ENCODE measurements around the gene ADCY10. TPM values are rescaled to one million over a fixed set of nuclear protein-coding genes. Genes with fewer than 3 reads are reported as not detected.

Gene ADCY10
- total RNA-seq: 1 to 10 TPM in 1 of 8 experiments, under 1 TPM in 6, not detected in 1; 0.04 to 1.3 (median 0.60) TPM

GRCh38 chr1:167913895-167914496 is at the start of gene ADCY10:
Gene ADCY10, minus strand, starts transcription at chr1:167914134. Its CDS starts 8,994 bp downstream, at chr1:167905140.
- H3K4me3 ChIP-seq: no peak within 1 kb of the TSS
- in situ Hi-C loops (cut with MboI; ENCODE audit: low pct_unique_long_range_greater_than_20kb in 2 of 9, low sequenced_read_pairs in 9 of 9, unreplicated experiment in 9 of 9): no loop called here
- 80 to 98% (median 87%) methylated on average over 2 to 9 of the region's 9 CpGs; no CpG with 5 or more reads in 2 of the 10 experiments for WGBS, 10 experiments
- no peak for ATAC-seq (replicated peaks in 6 of 8)
- no peaks in the 10 kb centered on the region for H3K4me1 ChIP-seq (replicated peaks in 1 of 2)
- H3K27ac ChIP-seq: no peak within 1 kb of the TSS

GRCh38 chr1:167957710-167958109 is 43.8 kb upstream of the ADCY10 start:
- in situ Hi-C loops (cut with MboI; ENCODE audit: low pct_unique_long_range_greater_than_20kb in 2 of 9, low sequenced_read_pairs in 9 of 9, unreplicated experiment in 9 of 9): no loop called here
- Histone ChIP-seq H3K4me1 (replicated peaks in 1 of 2) (no peaks in the 10 kb centered on the region), H3K4me3 (no peak overlapping the region), H3K27ac (no peak overlapping the region)
- no peak for ATAC-seq (replicated peaks in 6 of 8)

GRCh38 chr1:167955915-167956314 is 42.0 kb upstream of the ADCY10 start:
- WGBS, 10 experiments: 93 to 100% (median 100%) methylated on average over 1 to 2 of the region's 2 CpGs; no CpG with 5 or more reads in 5 of the 10 experiments

GRCh38 chr1:167950569-167950968 is 36.6 kb upstream of the ADCY10 start:
- in situ Hi-C loops (cut with MboI; ENCODE audit: low pct_unique_long_range_greater_than_20kb in 2 of 9, low sequenced_read_pairs in 9 of 9, unreplicated experiment in 9 of 9): no loop called here
- Histone ChIP-seq H3K4me3 (no peak overlapping the region), H3K4me1 (replicated peaks in 1 of 2) (no peaks in the 10 kb centered on the region), H3K27ac (no peak overlapping the region)
- 8 to 94% (median 53%) methylated on average over 1 of the region's 1 CpG; no CpG with 5 or more reads in 1 of the 10 experiments for WGBS, 10 experiments
- no peak for ATAC-seq (replicated peaks in 6 of 8)

More at GRCh38 chr1:167955915-167956314, 42.0 kb upstream of the ADCY10 start:
- Histone ChIP-seq H3K4me3 (no peak overlapping the region), H3K27ac (no peak overlapping the region), H3K4me1 (replicated peaks in 1 of 2) (no peaks in the 10 kb centered on the region)
- in situ Hi-C loops (cut with MboI; ENCODE audit: low pct_unique_long_range_greater_than_20kb in 2 of 9, low sequenced_read_pairs in 9 of 9, unreplicated experiment in 9 of 9): no loop called here
- ATAC-seq (replicated peaks in 6 of 8): no peak

GRCh38 chr1:167949785-167950184 is 35.9 kb upstream of the ADCY10 start:
- ATAC-seq (replicated peaks in 6 of 8): no peak
- 58 to 100% (median 88%) methylated on average over 1 to 3 of the region's 3 CpGs for whole genome bisulfite sequencing, 10 experiments
- Histone ChIP-seq H3K4me1 (replicated peaks in 1 of 2) (no peaks in the 10 kb centered on the region), H3K27ac (no peak overlapping the region), H3K4me3 (no peak overlapping the region)
- in situ Hi-C loops (cut with MboI; ENCODE audit: low pct_unique_long_range_greater_than_20kb in 2 of 9, low sequenced_read_pairs in 9 of 9, unreplicated experiment in 9 of 9): no loop called here

GRCh38 chr1:167947733-167948132 is 33.8 kb upstream of the ADCY10 start:
- Histone ChIP-seq H3K27ac (no peak overlapping the region), H3K4me1 (replicated peaks in 1 of 2) (no peaks in the 10 kb centered on the region), H3K4me3 (no peak overlapping the region)
- in situ Hi-C loops (cut with MboI; ENCODE audit: low pct_unique_long_range_greater_than_20kb in 2 of 9, low sequenced_read_pairs in 9 of 9, unreplicated experiment in 9 of 9): no loop called here
- WGBS, 10 experiments: 50 to 96% (median 86%) methylated on average over 1 to 2 of the region's 2 CpGs
- no peak for ATAC-seq (replicated peaks in 6 of 8)

- H3K4me3 ChIP-seq: no peak overlapping the region
- WGBS, 10 experiments: 84 to 100% (median 95%) methylated on average over 3 to 9 of the region's 9 CpGs
- H3K27ac ChIP-seq: no peak overlapping the region
- no peak for ATAC-seq (replicated peaks in 6 of 8)
- no peaks in the 10 kb centered on the region for H3K4me1 ChIP-seq (replicated peaks in 1 of 2)
- in situ Hi-C loops (cut with MboI; ENCODE audit: low pct_unique_long_range_greater_than_20kb in 2 of 9, low sequenced_read_pairs in 9 of 9, unreplicated experiment in 9 of 9): no loop called here
Measured at GRCh38 chr1:167943541-167943940, 29.6 kb upstream of the ADCY10 start.

- 20 to 100% (median 89%) methylated on average over 1 to 2 of the region's 2 CpGs; no CpG with 5 or more reads in 5 of the 10 experiments for WGBS, 10 experiments
- Histone ChIP-seq H3K4me1 (replicated peaks in 1 of 2) (peaks cover 3 to 7% of the 10 kb centered on the region in 2 donors), H3K4me3 (no peak overlapping the region), H3K27ac (no peak overlapping the region)
- in situ Hi-C loops (cut with MboI; ENCODE audit: low pct_unique_long_range_greater_than_20kb in 2 of 9, low sequenced_read_pairs in 9 of 9, unreplicated experiment in 9 of 9): no loop called here
- no peak for ATAC-seq (replicated peaks in 6 of 8)
Measured at GRCh38 chr1:167940264-167940663, 26.3 kb upstream of the ADCY10 start.

- no peak for ATAC-seq (replicated peaks in 6 of 8)
- Histone ChIP-seq H3K4me3 (peak overlapping the region in 2 of 5 donors; percentile 56 to 61), H3K27ac (no peak overlapping the region), H3K4me1 (replicated peaks in 1 of 2) (peaks cover 5 to 16% of the 10 kb centered on the region in 2 donors)
- WGBS, 10 experiments: 22 to 64% (median 40%) methylated on average over 2 to 5 of the region's 5 CpGs
- in situ Hi-C loops (cut with MboI; ENCODE audit: low pct_unique_long_range_greater_than_20kb in 2 of 9, low sequenced_read_pairs in 9 of 9, unreplicated experiment in 9 of 9): no loop called here
Measured at GRCh38 chr1:167938080-167938636, 24.2 kb upstream of the ADCY10 start.

GRCh38 chr1:167937709-167938010 is 23.7 kb upstream of the ADCY10 start:
- Histone ChIP-seq H3K27ac (peak overlapping the region in 1 of 2 donors; percentile 97), H3K4me1 (replicated peaks in 1 of 2) (peaks cover 5 to 16% of the 10 kb centered on the region in 2 donors), H3K4me3 (peak overlapping the region; percentile 54 to 75 (median 61))
- ATAC-seq (replicated peaks in 6 of 8): no peak
- in situ Hi-C loops (cut with MboI; ENCODE audit: low pct_unique_long_range_greater_than_20kb in 2 of 9, low sequenced_read_pairs in 9 of 9, unreplicated experiment in 9 of 9): no loop called here
- 0 to 13% (median 0%) methylated on average over 3 to 5 of the region's 5 CpGs for WGBS, 10 experiments

- Histone ChIP-seq H3K4me3 (peak within 1 kb of the TSS; percentile 54 to 75 (median 61)), H3K27ac (peak within 1 kb of the TSS; percentile 97 to 99), H3K4me1 (replicated peaks in 1 of 2) (peaks cover 5 to 16% of the 10 kb centered on the region in 2 donors)
- 0 to 3% (median 0%) methylated on average over 2 to 24 of the region's 51 CpGs for WGBS, 10 experiments
- ATAC-seq (replicated peaks in 6 of 8): peak in 5 of 8 experiments; percentile 0 to 12 (median 2)
- in situ Hi-C loops (cut with MboI; ENCODE audit: low pct_unique_long_range_greater_than_20kb in 2 of 9, low sequenced_read_pairs in 9 of 9, unreplicated experiment in 9 of 9): no loop called here
Measured at GRCh38 chr1:167936930-167937708, 23.2 kb upstream of the ADCY10 start, which contains the start of gene MPC2. Gene MPC2, minus strand, starts transcription at chr1:167937072. Its CDS starts 1,231 bp downstream, at chr1:167935841.

- H3K27ac ChIP-seq: peak within 1 kb of the TSS; percentile 97 to 99
- peak within 1 kb of the TSS; percentile 54 to 75 (median 61) for H3K4me3 ChIP-seq
- peak; percentile 72 to 92 (median 88) for ATAC-seq (replicated peaks in 6 of 8)
- WGBS, 10 experiments: 0 to 4% (median 0%) methylated on average over 2 to 37 of the region's 58 CpGs; no CpG with 5 or more reads in 4 of the 10 experiments
- in situ Hi-C loops (cut with MboI; ENCODE audit: low pct_unique_long_range_greater_than_20kb in 2 of 9, low sequenced_read_pairs in 9 of 9, unreplicated experiment in 9 of 9): no loop called here
- peaks cover 5 to 16% of the 10 kb centered on the region in 2 donors for H3K4me1 ChIP-seq (replicated peaks in 1 of 2)
Measured at GRCh38 chr1:167936068-167936929, 22.4 kb upstream of the ADCY10 start, which contains the start of gene DCAF6. Gene DCAF6, plus strand, starts transcription at chr1:167936683. Its CDS starts 229 bp downstream, at chr1:167936912.
